Glutamatergic neuron (in vitro differentiated cells): Measurements from ENCODE around the gene VSTM4. TPM values are rescaled to one million over a fixed set of nuclear protein-coding genes. Genes with fewer than 3 reads are reported as not detected.

Experiments used
- DNase-seq: peaks from one replicate; pipeline ENCODE4 v3.0.0; 2022
- H3K27ac Mint-ChIP-seq: one replicate; pipeline ENCODE4 v1.8.0; 2020; ENCODE audit warnings: mild to moderate bottlenecking, mixed read lengths, inconsistent platforms; ENCODE audit not compliant: unreplicated experiment
- H3K27me3 Mint-ChIP-seq: one replicate; pipeline ENCODE4 v1.8.0; 2020; ENCODE audit warnings: mild to moderate bottlenecking, moderate library complexity, mixed read lengths, inconsistent platforms; ENCODE audit not compliant: unreplicated experiment
- H3K36me3 Mint-ChIP-seq: one replicate; pipeline ENCODE4 v1.8.0; 2020; ENCODE audit warnings: mild to moderate bottlenecking, mixed read lengths, inconsistent platforms; ENCODE audit not compliant: unreplicated experiment
- H3K4me1 Mint-ChIP-seq: one replicate; pipeline ENCODE4 v1.8.0; 2020; ENCODE audit warnings: mild to moderate bottlenecking, low read depth, mixed read lengths, inconsistent platforms; ENCODE audit not compliant: unreplicated experiment
- H3K4me3 Mint-ChIP-seq: one replicate; pipeline ENCODE4 v1.8.0; 2020; ENCODE audit warnings: mild to moderate bottlenecking, mixed read lengths, inconsistent platforms; ENCODE audit not compliant: unreplicated experiment
- H3K9me3 Mint-ChIP-seq: one replicate; pipeline ENCODE4 v1.8.0; 2020; ENCODE audit warnings: mild to moderate bottlenecking, moderate library complexity, mixed read lengths, inconsistent platforms; ENCODE audit not compliant: unreplicated experiment
- total RNA-seq: library from RNA; stranded (reverse); fragmentation: NEBNext Ultra II Directional; extraction: Animal tissue kit (Norgen Biotek cat#: 25700); gene quantifications from one replicate; pipeline ENCODE4 v1.2.1, GENCODE V29; 2021; ENCODE audit not compliant: unreplicated experiment
- TF ChIP-seq, protein P1 (sequence below): fragments of 200-600 bp; sonication (generic); IDR thresholded peaks from one replicate; pipeline ENCODE4 v1.5.0; 2021; ENCODE audit not compliant: partially characterized antibody, unreplicated experiment

The VSTM4 gene
- total RNA-seq, 1 donor from 2014 or later = 2.0 TPM

DNA sequence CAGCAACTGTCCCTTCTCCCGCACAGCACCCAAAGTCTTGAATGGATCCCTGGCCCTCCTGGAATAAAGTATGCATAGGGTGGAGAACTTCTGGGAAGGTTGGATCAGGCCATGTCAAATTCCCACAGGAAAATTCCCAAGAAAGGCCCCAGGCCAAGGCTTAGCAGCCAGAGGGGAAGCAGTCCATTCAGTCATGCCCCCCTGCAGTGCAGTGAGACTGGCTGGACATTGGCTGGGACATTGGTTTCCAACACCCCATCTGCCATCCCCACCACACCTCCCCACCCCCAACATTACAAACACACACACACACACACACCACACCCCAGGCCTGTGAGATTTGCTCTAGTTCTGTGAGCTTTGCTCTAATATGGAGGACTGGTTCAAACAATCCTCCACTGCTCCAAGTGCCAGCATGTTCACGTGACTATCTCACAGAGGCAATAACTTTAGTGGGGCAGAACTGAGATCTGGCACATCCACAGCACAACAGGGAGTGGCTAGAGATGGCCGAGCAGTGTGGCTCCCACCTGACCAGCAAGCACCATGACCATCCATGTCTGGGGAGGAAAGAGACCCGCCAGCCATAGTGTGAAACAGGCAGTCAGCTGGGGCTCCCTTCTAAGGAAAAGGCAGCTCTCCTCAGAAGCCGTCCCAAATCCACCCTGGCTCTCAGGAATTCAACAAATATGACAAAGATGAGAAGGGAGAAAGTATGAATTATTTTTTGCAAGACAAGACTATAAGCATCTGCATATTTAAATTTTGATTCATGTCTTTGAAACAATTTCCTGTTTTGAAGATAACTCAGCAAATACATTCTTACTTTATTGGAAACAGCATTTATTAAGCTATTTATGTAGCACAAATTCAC is 25.2 kb upstream of the VSTM4 start:
- H3K36me3 Mint-ChIP-seq = peaks cover 4% of the 10 kb centered on the region
- H3K9me3 Mint-ChIP-seq = peaks cover 2% of the 10 kb centered on the region
- TF ChIP-seq, protein P1, sequence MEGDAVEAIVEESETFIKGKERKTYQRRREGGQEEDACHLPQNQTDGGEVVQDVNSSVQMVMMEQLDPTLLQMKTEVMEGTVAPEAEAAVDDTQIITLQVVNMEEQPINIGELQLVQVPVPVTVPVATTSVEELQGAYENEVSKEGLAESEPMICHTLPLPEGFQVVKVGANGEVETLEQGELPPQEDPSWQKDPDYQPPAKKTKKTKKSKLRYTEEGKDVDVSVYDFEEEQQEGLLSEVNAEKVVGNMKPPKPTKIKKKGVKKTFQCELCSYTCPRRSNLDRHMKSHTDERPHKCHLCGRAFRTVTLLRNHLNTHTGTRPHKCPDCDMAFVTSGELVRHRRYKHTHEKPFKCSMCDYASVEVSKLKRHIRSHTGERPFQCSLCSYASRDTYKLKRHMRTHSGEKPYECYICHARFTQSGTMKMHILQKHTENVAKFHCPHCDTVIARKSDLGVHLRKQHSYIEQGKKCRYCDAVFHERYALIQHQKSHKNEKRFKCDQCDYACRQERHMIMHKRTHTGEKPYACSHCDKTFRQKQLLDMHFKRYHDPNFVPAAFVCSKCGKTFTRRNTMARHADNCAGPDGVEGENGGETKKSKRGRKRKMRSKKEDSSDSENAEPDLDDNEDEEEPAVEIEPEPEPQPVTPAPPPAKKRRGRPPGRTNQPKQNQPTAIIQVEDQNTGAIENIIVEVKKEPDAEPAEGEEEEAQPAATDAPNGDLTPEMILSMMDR = no peak
- peaks cover 3% of the 10 kb centered on the region for H3K27me3 Mint-ChIP-seq
- no peak for DNase-seq
- peaks cover 23% of the 10 kb centered on the region for H3K4me1 Mint-ChIP-seq
- no peak overlapping the region for H3K4me3 Mint-ChIP-seq
- no peak overlapping the region for H3K27ac Mint-ChIP-seq

DNA sequence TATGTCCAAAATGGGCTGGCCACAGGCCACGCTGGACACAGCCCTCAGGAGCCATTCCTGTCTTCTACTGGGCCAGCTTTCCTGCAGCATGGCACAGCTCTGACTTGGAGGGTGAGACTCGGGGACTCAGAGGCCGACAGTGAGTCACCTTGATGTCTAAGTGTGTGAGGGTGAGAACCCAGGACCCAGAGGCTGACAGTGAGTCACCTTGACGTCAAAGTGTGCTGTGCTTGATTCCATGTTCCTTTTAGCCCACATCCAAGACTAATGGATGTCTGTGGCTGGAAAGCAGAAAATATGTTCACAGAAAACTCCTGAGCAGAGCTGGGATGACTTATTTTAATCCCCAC is 24.5 kb upstream of the VSTM4 start:
- Mint-ChIP-seq H3K4me3 (no peak overlapping the region), H3K36me3 (no peaks in the 10 kb centered on the region), H3K9me3 (peaks cover 7% of the 10 kb centered on the region), H3K27me3 (peaks cover 3% of the 10 kb centered on the region), H3K27ac (no peak overlapping the region), H3K4me1 (peaks cover 18% of the 10 kb centered on the region)
- DNase-seq = no peak
- TF ChIP-seq, protein P1 = no peak

DNA sequence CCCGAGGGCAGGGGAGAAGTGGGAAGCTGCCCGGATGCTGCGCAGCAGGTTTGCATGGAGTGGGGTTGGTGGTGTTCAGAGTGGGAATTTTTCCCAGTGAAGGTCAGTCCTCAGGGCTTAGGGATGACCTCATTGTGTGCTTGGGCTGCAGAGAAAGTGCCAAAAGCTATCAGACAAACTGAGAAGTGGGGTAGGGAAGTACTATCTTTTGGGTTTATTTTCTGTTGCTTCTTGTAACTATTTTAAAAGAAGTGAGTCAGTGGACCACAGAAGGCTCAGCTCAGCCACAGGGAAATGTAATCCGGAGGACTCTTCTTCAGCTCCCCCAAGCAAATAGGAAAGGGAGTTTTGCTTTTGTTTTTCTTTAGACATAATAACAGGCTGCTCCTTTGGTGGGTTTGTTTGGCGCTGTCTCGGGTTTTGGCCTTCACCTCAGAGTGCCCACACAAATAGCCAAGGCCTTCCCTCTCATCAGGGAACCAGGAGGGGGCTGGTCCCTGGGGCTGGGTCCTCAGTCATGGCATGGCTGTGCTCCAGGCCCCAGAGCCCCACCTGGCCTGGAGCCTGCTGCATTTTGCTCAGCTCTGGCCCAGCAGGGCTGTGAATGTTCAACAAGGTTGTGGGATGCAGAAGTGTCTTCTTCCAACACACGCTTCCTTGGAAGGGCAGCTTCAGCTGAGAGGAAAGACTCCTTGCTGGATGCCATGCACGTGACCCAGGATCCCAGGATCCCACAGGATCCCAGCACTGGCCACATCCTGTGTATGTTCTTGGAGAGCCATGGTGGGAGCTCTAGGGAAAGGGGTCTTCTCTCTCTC is 23.9 kb upstream of the VSTM4 start:
- TF ChIP-seq, protein P1 = no peak
- Mint-ChIP-seq H3K4me1 (peaks cover 15% of the 10 kb centered on the region), H3K9me3 (peaks cover 8% of the 10 kb centered on the region), H3K27ac (no peak overlapping the region), H3K36me3 (no peaks in the 10 kb centered on the region), H3K27me3 (peaks cover 3% of the 10 kb centered on the region), H3K4me3 (no peak overlapping the region)
- no peak for DNase-seq

DNA sequence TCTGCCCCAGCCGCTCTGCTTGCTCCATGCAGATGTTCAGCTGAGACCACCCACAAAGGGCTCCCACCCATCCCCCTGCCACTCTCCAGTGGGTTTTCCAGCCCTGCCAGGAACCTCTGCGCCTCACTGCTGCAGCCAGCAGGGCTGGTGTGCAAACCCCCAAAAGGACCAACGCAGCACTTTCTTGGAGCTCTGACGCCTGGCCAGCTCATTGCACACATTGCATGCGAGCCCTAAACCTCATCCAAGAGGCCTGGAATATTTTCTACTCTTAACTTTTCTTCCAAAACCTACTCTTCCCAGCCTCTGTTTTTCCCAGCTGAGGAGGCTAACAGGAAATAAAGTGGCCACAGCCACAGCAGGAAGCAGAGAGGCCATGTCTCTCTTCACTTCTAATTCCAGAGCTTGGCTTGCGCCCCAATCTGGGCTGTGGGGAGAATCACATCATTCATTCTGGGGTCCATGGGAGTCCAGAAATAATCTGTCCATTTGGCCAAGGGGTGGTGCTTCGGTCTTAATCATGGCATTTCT is 23.1 kb upstream of the VSTM4 start:
- no peak for DNase-seq
- no peaks in the 10 kb centered on the region for H3K36me3 Mint-ChIP-seq
- no peaks in the 10 kb centered on the region for H3K27me3 Mint-ChIP-seq
- TF ChIP-seq, protein P1 = no peak
- no peak overlapping the region for H3K27ac Mint-ChIP-seq
- H3K4me3 Mint-ChIP-seq = no peak overlapping the region
- H3K4me1 Mint-ChIP-seq = peaks cover 11% of the 10 kb centered on the region
- peaks cover 6% of the 10 kb centered on the region for H3K9me3 Mint-ChIP-seq

DNA sequence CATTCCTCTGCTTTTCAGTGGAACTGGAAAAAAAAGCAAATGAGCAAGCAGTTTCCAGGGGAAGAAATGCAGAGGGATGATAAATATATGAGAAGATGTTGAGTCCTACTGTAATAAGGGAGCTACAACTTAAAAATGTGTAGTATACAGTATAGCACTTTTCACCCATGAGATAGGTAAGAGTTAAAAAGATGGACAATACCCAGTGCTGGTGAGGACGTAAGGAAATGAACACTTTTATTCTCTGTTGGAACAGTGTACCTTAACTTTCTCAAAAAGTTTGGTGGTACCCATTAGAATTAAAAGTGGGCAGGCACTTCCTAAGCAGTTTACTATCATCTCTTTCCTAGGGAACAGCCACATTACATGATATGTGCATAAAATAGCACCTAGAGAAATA is 21.2 kb upstream of the VSTM4 start:
- peaks cover 6% of the 10 kb centered on the region for H3K9me3 Mint-ChIP-seq
- no peaks in the 10 kb centered on the region for H3K36me3 Mint-ChIP-seq
- no peaks in the 10 kb centered on the region for H3K27me3 Mint-ChIP-seq
- no peak for DNase-seq
- no peak overlapping the region for H3K4me3 Mint-ChIP-seq
- TF ChIP-seq, protein P1 = no peak
- H3K27ac Mint-ChIP-seq = no peak overlapping the region
- H3K4me1 Mint-ChIP-seq = peaks cover 10% of the 10 kb centered on the region
